H9 (cell line): Measurements from ENCODE around the gene TLE5. TPM values are rescaled to one million over a fixed set of nuclear protein-coding genes. Genes with fewer than 3 reads are reported as not detected.

Experiments used
- DNase-seq: peaks from one replicate; pipeline ENCODE4 v3.0.0-alpha.2; 2017
- H2AFZ ChIP-seq: one replicate; pipeline ENCODE4 v1.6.1; 2013; ENCODE audit warnings: mild to moderate bottlenecking, low read length, control low read depth, moderate library complexity
- H2AK5ac ChIP-seq: 2 replicates; pipeline ENCODE4 v1.6.1; 2013; ENCODE audit warnings: low read length, control low read depth, mixed read lengths; ENCODE audit not compliant: insufficient read length
- H2BK120ac ChIP-seq: one replicate; pipeline ENCODE4 v1.6.1; 2013; ENCODE audit warnings: low read depth, mild to moderate bottlenecking, low read length, control low read depth, inconsistent platforms; ENCODE audit not compliant: poor library complexity, severe bottlenecking
- H2BK12ac ChIP-seq: 2 replicates; pipeline ENCODE4 v1.6.1; 2013; ENCODE audit warnings: low read length, control low read depth, mixed read lengths, low read depth; ENCODE audit not compliant: insufficient read length
- H2BK15ac ChIP-seq: 2 replicates; pipeline ENCODE4 v1.6.1; 2013; ENCODE audit warnings: low read depth, low read length, control low read depth
- H2BK20ac ChIP-seq: one replicate; pipeline ENCODE4 v1.6.1; 2013; ENCODE audit warnings: low read depth, mild to moderate bottlenecking, low read length, control low read depth, inconsistent platforms; ENCODE audit not compliant: poor library complexity, severe bottlenecking
- H2BK5ac ChIP-seq: 2 replicates; pipeline ENCODE4 v1.6.1; 2013; ENCODE audit warnings: low read length, control low read depth, mixed read lengths; ENCODE audit not compliant: insufficient read length
- H3K14ac ChIP-seq: 2 replicates; pipeline ENCODE4 v1.6.1; 2013; ENCODE audit warnings: low read length, control low read depth; ENCODE audit not compliant: insufficient read depth
- H3K18ac ChIP-seq: 2 replicates; pipeline ENCODE4 v1.6.1; 2013; ENCODE audit warnings: low read depth, mild to moderate bottlenecking, mixed read lengths, low read length, control low read depth; ENCODE audit not compliant: insufficient read length
- H3K23ac ChIP-seq: 2 replicates; pipeline ENCODE4 v1.6.1; 2013; ENCODE audit warnings: low read length, control low read depth, mixed read lengths, low read depth; ENCODE audit not compliant: insufficient read length
- H3K23me2 ChIP-seq: 2 replicates; pipeline ENCODE4 v1.6.1; 2013; ENCODE audit warnings: low read depth, mild to moderate bottlenecking, mixed read lengths, low read length, control low read depth; ENCODE audit not compliant: insufficient read length, poor library complexity, severe bottlenecking
- H3K27ac ChIP-seq: 2 replicates; pipeline ENCODE4 v1.5.1; 2013; ENCODE audit warnings: low read length, control low read depth, mixed read lengths, low read depth; ENCODE audit not compliant: insufficient read length
- H3K27me3 ChIP-seq: 2 replicates; pipeline ENCODE4 v1.6.1; 2013; ENCODE audit warnings: low read length, control low read depth, inconsistent platforms; ENCODE audit not compliant: insufficient read depth
- H3K4ac ChIP-seq: 2 replicates; pipeline ENCODE4 v1.6.1; 2013; ENCODE audit warnings: low read depth, mild to moderate bottlenecking, control low read depth, inconsistent platforms, low read length, moderate library complexity
- H3K4me1 ChIP-seq: 2 replicates; pipeline ENCODE4 v1.6.1; 2013; ENCODE audit warnings: low read length, control low read depth, inconsistent platforms; ENCODE audit not compliant: insufficient read depth
- H3K4me2 ChIP-seq: 2 replicates; pipeline ENCODE4 v1.6.1; 2013; ENCODE audit warnings: low read length, control low read depth, mixed read lengths; ENCODE audit not compliant: insufficient read length, insufficient read depth
- H3K56ac ChIP-seq: 2 replicates; pipeline ENCODE4 v1.6.1; 2013; ENCODE audit warnings: low read depth, mild to moderate bottlenecking, mixed read lengths, low read length, control low read depth; ENCODE audit not compliant: insufficient read length
- H3K79me1 ChIP-seq: 2 replicates; pipeline ENCODE4 v1.6.1; 2013; ENCODE audit warnings: low read depth, mild to moderate bottlenecking, moderate library complexity, low read length, control low read depth, inconsistent platforms; ENCODE audit not compliant: insufficient read depth, poor library complexity, severe bottlenecking
- H3K79me2 ChIP-seq: 2 replicates; pipeline ENCODE4 v1.6.1; 2013; ENCODE audit warnings: low read length, control low read depth, inconsistent platforms; ENCODE audit not compliant: insufficient read depth
- H3K9ac ChIP-seq: 2 replicates; pipeline ENCODE4 v1.6.1; 2013; ENCODE audit warnings: low read length, control low read depth, mixed read lengths; ENCODE audit not compliant: insufficient read length; ENCODE audit errors: extremely low read depth
- H3K9me3 ChIP-seq: one replicate; pipeline ENCODE4 v1.6.1; 2013; ENCODE audit warnings: low read depth, low read length, inconsistent platforms; ENCODE audit not compliant: control insufficient read depth
- H3T11ph ChIP-seq: one replicate; pipeline ENCODE4 v1.6.1; 2013; ENCODE audit warnings: mild to moderate bottlenecking, low read length, control low read depth, inconsistent platforms
- H4K20me1 ChIP-seq: one replicate; pipeline ENCODE4 v1.6.1; 2013; ENCODE audit not compliant: control insufficient read depth, insufficient read length, insufficient read depth
- H4K5ac ChIP-seq: 2 replicates; pipeline ENCODE4 v1.6.1; 2013; ENCODE audit warnings: low read depth, mild to moderate bottlenecking, mixed read lengths, low read length, control low read depth; ENCODE audit not compliant: insufficient read length
- H4K8ac ChIP-seq: replicated peaks from 2 replicates; pipeline ENCODE4 v1.6.1; 2013; ENCODE audit warnings: low read length, control low read depth, mixed read lengths, low read depth; ENCODE audit not compliant: insufficient read length
- H4K91ac ChIP-seq: 2 replicates; pipeline ENCODE4 v1.6.1; 2013; ENCODE audit warnings: low read depth, mild to moderate bottlenecking, moderate library complexity, mixed read lengths, low read length, control low read depth; ENCODE audit not compliant: insufficient read length
- H3K27ac Mint-ChIP-seq, 3 experiments: 2 replicates in 2 of 3; 3 replicates in 1 of 3; pipeline ENCODE4 v1.8.0; 2020 to 2021; ENCODE audit warnings: mixed read lengths in 3 of 3, mild to moderate bottlenecking in 1 of 3, moderate library complexity in 1 of 3
- H3K27me3 Mint-ChIP-seq: 2 replicates; pipeline ENCODE4 v1.8.0; 2021; ENCODE audit warnings: low read depth, mild to moderate bottlenecking, moderate library complexity, mixed read lengths
- H3K36me3 Mint-ChIP-seq, 3 experiments: 2 replicates in 2 of 3; 3 replicates in 1 of 3; pipeline ENCODE4 v1.8.0; 2020 to 2021; ENCODE audit warnings: low read depth in 3 of 3, mixed read lengths in 3 of 3; ENCODE audit not compliant: insufficient read depth in 1 of 3
- H3K4me1 Mint-ChIP-seq, 2 experiments: 2 replicates each; pipeline ENCODE4 v1.8.0; 2020; ENCODE audit warnings: mixed read lengths in 2 of 2
- H3K4me3 Mint-ChIP-seq, 2 experiments: 2 replicates in 1 of 2; 3 replicates in 1 of 2; pipeline ENCODE4 v1.8.0; 2020 to 2021; ENCODE audit warnings: mild to moderate bottlenecking in 2 of 2, mixed read lengths in 2 of 2, moderate library complexity in 1 of 2
- H3K9me3 Mint-ChIP-seq, 2 experiments: 2 replicates in 1 of 2; 3 replicates in 1 of 2; pipeline ENCODE4 v1.8.0; 2020; ENCODE audit warnings: mild to moderate bottlenecking in 2 of 2, mixed read lengths in 2 of 2, moderate library complexity in 1 of 2
- CTCF ChIP-seq: fragments of 200-600 bp; sonication (generic); conservative IDR thresholded peaks from 3 replicates; pipeline ENCODE4 v1.8.0; 2021; ENCODE audit warnings: antibody characterized with exemption, mild to moderate bottlenecking
- WGBS: extraction: QIAGEN DNeasy Blood & Tissue Kit; methylation state at CpG from one replicate; pipeline ENCODE4 v1.1.7; 2013; ENCODE audit warnings: missing lambda C conversion rate, low lambda C conversion rate, mixed read lengths; ENCODE audit not compliant: insufficient read length; ENCODE audit errors: extremely low coverage; 5-methylcytosine and 5-hydroxymethylcytosine counted together
- total RNA-seq: library from RNA; stranded (reverse); gene quantifications from 2 replicates; pipeline ENCODE4 v1.2.1, GENCODE V29; 2021

Gene TLE5
- total RNA-seq, 1 experiment from 2014 or later, result 221 TPM

GRCh38 chr19:3034656-3035541 is 27.4 kb downstream of the TLE5 start:
- Histone ChIP-seq H2BK15ac (no peak overlapping the region), H2AFZ (no peak overlapping the region), H2BK20ac (no peak overlapping the region), H3K4me1 (peaks cover 2% of the 10 kb centered on the region; the same call in 1 of the 2 replicates), H4K20me1 (no peaks in the 10 kb centered on the region), H2BK120ac (no peak overlapping the region), H4K8ac (no peak overlapping the region), H3K23me2 (peaks cover 11% of the 10 kb centered on the region), H3K14ac (peak overlapping the region; percentile 43), H3K56ac (no peak overlapping the region), H3K4ac (no peak overlapping the region), H3K4me2 (peak overlapping the region; percentile 68), H2BK5ac (no peak overlapping the region), H2AK5ac (no peak overlapping the region), H3K27ac (no peak overlapping the region), H2BK12ac (no peak overlapping the region), H3K9ac (peak overlapping the region; percentile 50), H3K23ac (no peak overlapping the region), H4K91ac (no peak overlapping the region), H3K79me2 (no peaks in the 10 kb centered on the region), H3T11ph (no peak overlapping the region), H4K5ac (no peak overlapping the region), H3K79me1 (no peaks in the 10 kb centered on the region), H3K27me3 (no peaks in the 10 kb centered on the region; the same call in 1 of the 2 replicates), H3K9me3 (no peaks in the 10 kb centered on the region), H3K18ac (peak overlapping the region; percentile 53)
- peak overlapping the region; percentile 86 to 94 (median 90); a peak in 5 of 7 replicates for H3K27ac Mint-ChIP-seq
- WGBS, result no CpG with 5 or more reads among the region's 28 CpGs
- peaks cover 0 to 7% of the 10 kb centered on the region in 2 experiments; a peak in 2 of 5 replicates for H3K9me3 Mint-ChIP-seq
- TF ChIP-seq CTCF, result no peak
- H3K4me1 Mint-ChIP-seq, result peaks cover 20 to 34% of the 10 kb centered on the region in 2 experiments
- no peak for DNase-seq
- H3K27me3 Mint-ChIP-seq, result peaks cover 90% of the 10 kb centered on the region
- peak overlapping the region; percentile 73 to 89 for H3K4me3 Mint-ChIP-seq
- H3K36me3 Mint-ChIP-seq, result no peaks in the 10 kb centered on the region
